GM23338 (cell line): ENCODE data around the gene ERN1. TPM values are rescaled to one million over a fixed set of nuclear protein-coding genes. Genes with fewer than 3 reads are reported as not detected.

ENCODE experiments used
- ATAC-seq: fragments of 200-7000 bp; cut with Tn5 transposase; 3 replicates; pipeline ENCODE4 v1.9.1; 2020
- DNase-seq: peaks from one replicate; pipeline ENCODE4 v3.0.0-alpha.2; 2015; ENCODE audit warnings: low spot score
- H2AFZ ChIP-seq: fragments of 200-600 bp; sonication (generic); 2 replicates; pipeline ENCODE4 v1.8.0; 2016; ENCODE audit warnings: antibody characterized with exemption, mild to moderate bottlenecking, moderate library complexity
- H3F3A ChIP-seq: fragments of 200-600 bp; sonication (generic); replicated peaks from 2 replicates; pipeline ENCODE4 v1.8.0; 2017; ENCODE audit warnings: antibody characterized with exemption, mixed run types, low read depth
- H3K27ac ChIP-seq: fragments of 200-600 bp; sonication (generic); 2 replicates; pipeline ENCODE4 v1.6.1; 2016; ENCODE audit warnings: low read depth
- H3K27me3 ChIP-seq: fragments of 200-600 bp; sonication (generic); 2 replicates; pipeline ENCODE4 v1.8.0; 2016; ENCODE audit warnings: mild to moderate bottlenecking, mixed run types, moderate library complexity; ENCODE audit not compliant: insufficient read depth
- H3K36me3 ChIP-seq: fragments of 200-600 bp; sonication (generic); 2 replicates; pipeline ENCODE4 v1.8.0; 2016; ENCODE audit warnings: mild to moderate bottlenecking; ENCODE audit not compliant: insufficient read depth
- H3K4me1 ChIP-seq: fragments of 200-600 bp; sonication (generic); 2 replicates; pipeline ENCODE4 v1.8.0; 2016; ENCODE audit warnings: mild to moderate bottlenecking, moderate library complexity; ENCODE audit not compliant: insufficient read depth
- H3K4me2 ChIP-seq: fragments of 200-600 bp; sonication (generic); 2 replicates; pipeline ENCODE4 v1.7.1; 2017; ENCODE audit warnings: mixed run types
- H3K4me3 ChIP-seq: fragments of 200-600 bp; sonication (generic); 2 replicates; pipeline ENCODE4 v1.6.1; 2016; ENCODE audit warnings: mixed run types
- H3K79me2 ChIP-seq: fragments of 200-600 bp; sonication (generic); replicated peaks from 2 replicates; pipeline ENCODE4 v1.8.0; 2017; ENCODE audit warnings: mild to moderate bottlenecking; ENCODE audit not compliant: insufficient read depth
- H3K9me2 ChIP-seq: fragments of 200-600 bp; sonication (generic); 2 replicates; pipeline ENCODE4 v1.8.0; 2017; ENCODE audit not compliant: insufficient read depth
- H4K20me1 ChIP-seq: fragments of 200-600 bp; sonication (generic); replicated peaks from 2 replicates; pipeline ENCODE4 v1.8.0; 2017; ENCODE audit warnings: mild to moderate bottlenecking; ENCODE audit not compliant: insufficient read depth
- H3K27ac Mint-ChIP-seq: 2 replicates; pipeline ENCODE4 v1.8.0; 2020; ENCODE audit warnings: inconsistent platforms, mild to moderate bottlenecking, moderate library complexity, mixed read lengths
- H3K27me3 Mint-ChIP-seq: 3 replicates; pipeline ENCODE4 v1.8.0; 2022; ENCODE audit warnings: low read depth, mild to moderate bottlenecking, moderate library complexity, mixed read lengths, inconsistent platforms; ENCODE audit not compliant: insufficient read depth, poor library complexity
- H3K36me3 Mint-ChIP-seq: 3 replicates; pipeline ENCODE4 v1.8.0; 2021; ENCODE audit warnings: low read depth, mild to moderate bottlenecking, inconsistent platforms, moderate library complexity, mixed read lengths
- H3K4me1 Mint-ChIP-seq: 3 replicates; pipeline ENCODE4 v1.8.0; 2020; ENCODE audit warnings: mild to moderate bottlenecking, inconsistent platforms, mixed read lengths
- H3K4me3 Mint-ChIP-seq: 3 replicates; pipeline ENCODE4 v1.8.0; 2021; ENCODE audit warnings: moderate library complexity, mild to moderate bottlenecking, inconsistent platforms, mixed read lengths
- H3K9me3 Mint-ChIP-seq: 3 replicates; pipeline ENCODE4 v1.8.0; 2020; ENCODE audit warnings: moderate library complexity, mild to moderate bottlenecking, inconsistent platforms, mixed read lengths
- CREB1 ChIP-seq: fragments of 250-450 bp; sonication (Bioruptor Pico); IDR thresholded peaks from 2 replicates; pipeline ENCODE4 v1.5.0; 2020; ENCODE audit warnings: low read depth, mild to moderate bottlenecking, moderate library complexity
- EZH2 ChIP-seq: fragments of 200-600 bp; sonication (generic); IDR thresholded peaks from one replicate; pipeline ENCODE4 v1.8.0; 2017; ENCODE audit warnings: antibody characterized with exemption, mild to moderate bottlenecking, low read depth; ENCODE audit not compliant: unreplicated experiment
- EZH2phosphoT487 ChIP-seq: fragments of 200-600 bp; sonication (generic); IDR thresholded peaks from one replicate; pipeline ENCODE4 v1.8.1; 2018; ENCODE audit warnings: antibody characterized with exemption; ENCODE audit not compliant: unreplicated experiment
- JUNB ChIP-seq: IDR thresholded peaks from one replicate; pipeline ENCODE4 v1.6.1; 2016; ENCODE audit warnings: antibody characterized with exemption; ENCODE audit not compliant: unreplicated experiment
- NANOG ChIP-seq: IDR thresholded peaks from 2 replicates; pipeline ENCODE4 v1.6.1; 2016; ENCODE audit warnings: antibody characterized with exemption, borderline replicate concordance
- POLR2AphosphoS5 ChIP-seq: IDR thresholded peaks from 2 replicates; pipeline ENCODE4 v1.6.1; 2016; ENCODE audit warnings: antibody characterized with exemption, low read depth
- STAT1 ChIP-seq: IDR thresholded peaks from one replicate; pipeline ENCODE4 v1.6.1; 2016; ENCODE audit warnings: antibody characterized with exemption; ENCODE audit not compliant: unreplicated experiment
- ZNF331 ChIP-seq: fragments of 250-450 bp; sonication (Bioruptor Pico); IDR thresholded peaks from 2 replicates; pipeline ENCODE4 v1.5.0; 2020; ENCODE audit warnings: low read depth, mild to moderate bottlenecking, moderate library complexity
- polyA plus RNA-seq: library from polyadenylated mRNA; unstranded; fragments of >200 nt; fragmentation: Nextera tagmentation; extraction: Ambion mirVana; gene quantifications from 2 replicates; pipeline ENCODE4 v1.2.1, GENCODE V29; 2016
- total RNA-seq: library from RNA; depleted of rRNA; stranded (reverse); fragments of >200 nt; shearing (Covaris generic); gene quantifications from 2 replicates; pipeline ENCODE4 v1.2.3, GENCODE V29; 2014
- TF ChIP-seq, protein P1 (sequence below), 2 experiments: fragments of 200-600 bp in 1 of 2; sonication (generic) in 1 of 2; conservative IDR thresholded peaks; 2 replicates each; pipeline versions ENCODE4 v1.5.1 to v1.6.1; 2016 to 2017; ENCODE audit warnings: antibody characterized with exemption in 2 of 2, low read depth in 2 of 2, mild to moderate bottlenecking in 2 of 2, moderate library complexity in 1 of 2
- TF ChIP-seq, protein P2 (sequence below): IDR thresholded peaks from one replicate; pipeline ENCODE4 v1.6.1; 2018; ENCODE audit warnings: antibody characterized with exemption; ENCODE audit not compliant: unreplicated experiment
- TF ChIP-seq, protein P3 (sequence below): fragments of 250-450 bp; sonication (Bioruptor Pico); IDR thresholded peaks from 2 replicates; pipeline ENCODE4 v1.5.0; 2020; ENCODE audit warnings: mild to moderate bottlenecking, moderate library complexity
- TF ChIP-seq, protein P4 (sequence below): IDR thresholded peaks from 2 replicates; pipeline ENCODE4 v1.6.1; 2016; ENCODE audit warnings: antibody characterized with exemption

Gene ERN1
- total and polyA plus RNA-seq, 2 experiments from 2014 or later, result 5.9 to 7.5 TPM

GRCh38 chr17:64045176-64045575 is 84.8 kb downstream of the ERN1 start:
- Histone ChIP-seq H3F3A (no peaks in the 10 kb centered on the region), H3K27me3 (no peaks in the 10 kb centered on the region), H2AFZ (no peak overlapping the region), H3K79me2 (no peaks in the 10 kb centered on the region), H3K9me2 (no peaks in the 10 kb centered on the region), H3K4me3 (no peak overlapping the region), H4K20me1 (no peaks in the 10 kb centered on the region), H3K4me2 (no peak overlapping the region), H3K27ac (no peak overlapping the region), H3K36me3 (no peaks in the 10 kb centered on the region), H3K4me1 (no peaks in the 10 kb centered on the region)
- H3K9me3 Mint-ChIP-seq, result no peaks in the 10 kb centered on the region
- H3K27me3 Mint-ChIP-seq, result peaks cover 9% of the 10 kb centered on the region
- no peak overlapping the region for H3K27ac Mint-ChIP-seq
- peaks cover 7% of the 10 kb centered on the region; the same call in 2 of the 3 replicates for H3K4me1 Mint-ChIP-seq
- no peak overlapping the region for H3K4me3 Mint-ChIP-seq
- no peak for ATAC-seq
- TF ChIP-seq JUNB (no peak), STAT1 (no peak), EZH2phosphoT487 (no peak), NANOG (no peak), CREB1 (CRISPR knock-in tag) (no peak), EZH2 (no peak), POLR2AphosphoS5 (no peak), ZNF331 (CRISPR knock-in tag) (no peak)
- TF ChIP-seq, protein P1, sequence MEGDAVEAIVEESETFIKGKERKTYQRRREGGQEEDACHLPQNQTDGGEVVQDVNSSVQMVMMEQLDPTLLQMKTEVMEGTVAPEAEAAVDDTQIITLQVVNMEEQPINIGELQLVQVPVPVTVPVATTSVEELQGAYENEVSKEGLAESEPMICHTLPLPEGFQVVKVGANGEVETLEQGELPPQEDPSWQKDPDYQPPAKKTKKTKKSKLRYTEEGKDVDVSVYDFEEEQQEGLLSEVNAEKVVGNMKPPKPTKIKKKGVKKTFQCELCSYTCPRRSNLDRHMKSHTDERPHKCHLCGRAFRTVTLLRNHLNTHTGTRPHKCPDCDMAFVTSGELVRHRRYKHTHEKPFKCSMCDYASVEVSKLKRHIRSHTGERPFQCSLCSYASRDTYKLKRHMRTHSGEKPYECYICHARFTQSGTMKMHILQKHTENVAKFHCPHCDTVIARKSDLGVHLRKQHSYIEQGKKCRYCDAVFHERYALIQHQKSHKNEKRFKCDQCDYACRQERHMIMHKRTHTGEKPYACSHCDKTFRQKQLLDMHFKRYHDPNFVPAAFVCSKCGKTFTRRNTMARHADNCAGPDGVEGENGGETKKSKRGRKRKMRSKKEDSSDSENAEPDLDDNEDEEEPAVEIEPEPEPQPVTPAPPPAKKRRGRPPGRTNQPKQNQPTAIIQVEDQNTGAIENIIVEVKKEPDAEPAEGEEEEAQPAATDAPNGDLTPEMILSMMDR (conservative IDR thresholded peaks at IDR 0.05; ENCODE audit: low read depth in 2 of 2), result no peak
- TF ChIP-seq, protein P2, sequence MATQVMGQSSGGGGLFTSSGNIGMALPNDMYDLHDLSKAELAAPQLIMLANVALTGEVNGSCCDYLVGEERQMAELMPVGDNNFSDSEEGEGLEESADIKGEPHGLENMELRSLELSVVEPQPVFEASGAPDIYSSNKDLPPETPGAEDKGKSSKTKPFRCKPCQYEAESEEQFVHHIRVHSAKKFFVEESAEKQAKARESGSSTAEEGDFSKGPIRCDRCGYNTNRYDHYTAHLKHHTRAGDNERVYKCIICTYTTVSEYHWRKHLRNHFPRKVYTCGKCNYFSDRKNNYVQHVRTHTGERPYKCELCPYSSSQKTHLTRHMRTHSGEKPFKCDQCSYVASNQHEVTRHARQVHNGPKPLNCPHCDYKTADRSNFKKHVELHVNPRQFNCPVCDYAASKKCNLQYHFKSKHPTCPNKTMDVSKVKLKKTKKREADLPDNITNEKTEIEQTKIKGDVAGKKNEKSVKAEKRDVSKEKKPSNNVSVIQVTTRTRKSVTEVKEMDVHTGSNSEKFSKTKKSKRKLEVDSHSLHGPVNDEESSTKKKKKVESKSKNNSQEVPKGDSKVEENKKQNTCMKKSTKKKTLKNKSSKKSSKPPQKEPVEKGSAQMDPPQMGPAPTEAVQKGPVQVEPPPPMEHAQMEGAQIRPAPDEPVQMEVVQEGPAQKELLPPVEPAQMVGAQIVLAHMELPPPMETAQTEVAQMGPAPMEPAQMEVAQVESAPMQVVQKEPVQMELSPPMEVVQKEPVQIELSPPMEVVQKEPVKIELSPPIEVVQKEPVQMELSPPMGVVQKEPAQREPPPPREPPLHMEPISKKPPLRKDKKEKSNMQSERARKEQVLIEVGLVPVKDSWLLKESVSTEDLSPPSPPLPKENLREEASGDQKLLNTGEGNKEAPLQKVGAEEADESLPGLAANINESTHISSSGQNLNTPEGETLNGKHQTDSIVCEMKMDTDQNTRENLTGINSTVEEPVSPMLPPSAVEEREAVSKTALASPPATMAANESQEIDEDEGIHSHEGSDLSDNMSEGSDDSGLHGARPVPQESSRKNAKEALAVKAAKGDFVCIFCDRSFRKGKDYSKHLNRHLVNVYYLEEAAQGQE, result no peak
- TF ChIP-seq, protein P3, sequence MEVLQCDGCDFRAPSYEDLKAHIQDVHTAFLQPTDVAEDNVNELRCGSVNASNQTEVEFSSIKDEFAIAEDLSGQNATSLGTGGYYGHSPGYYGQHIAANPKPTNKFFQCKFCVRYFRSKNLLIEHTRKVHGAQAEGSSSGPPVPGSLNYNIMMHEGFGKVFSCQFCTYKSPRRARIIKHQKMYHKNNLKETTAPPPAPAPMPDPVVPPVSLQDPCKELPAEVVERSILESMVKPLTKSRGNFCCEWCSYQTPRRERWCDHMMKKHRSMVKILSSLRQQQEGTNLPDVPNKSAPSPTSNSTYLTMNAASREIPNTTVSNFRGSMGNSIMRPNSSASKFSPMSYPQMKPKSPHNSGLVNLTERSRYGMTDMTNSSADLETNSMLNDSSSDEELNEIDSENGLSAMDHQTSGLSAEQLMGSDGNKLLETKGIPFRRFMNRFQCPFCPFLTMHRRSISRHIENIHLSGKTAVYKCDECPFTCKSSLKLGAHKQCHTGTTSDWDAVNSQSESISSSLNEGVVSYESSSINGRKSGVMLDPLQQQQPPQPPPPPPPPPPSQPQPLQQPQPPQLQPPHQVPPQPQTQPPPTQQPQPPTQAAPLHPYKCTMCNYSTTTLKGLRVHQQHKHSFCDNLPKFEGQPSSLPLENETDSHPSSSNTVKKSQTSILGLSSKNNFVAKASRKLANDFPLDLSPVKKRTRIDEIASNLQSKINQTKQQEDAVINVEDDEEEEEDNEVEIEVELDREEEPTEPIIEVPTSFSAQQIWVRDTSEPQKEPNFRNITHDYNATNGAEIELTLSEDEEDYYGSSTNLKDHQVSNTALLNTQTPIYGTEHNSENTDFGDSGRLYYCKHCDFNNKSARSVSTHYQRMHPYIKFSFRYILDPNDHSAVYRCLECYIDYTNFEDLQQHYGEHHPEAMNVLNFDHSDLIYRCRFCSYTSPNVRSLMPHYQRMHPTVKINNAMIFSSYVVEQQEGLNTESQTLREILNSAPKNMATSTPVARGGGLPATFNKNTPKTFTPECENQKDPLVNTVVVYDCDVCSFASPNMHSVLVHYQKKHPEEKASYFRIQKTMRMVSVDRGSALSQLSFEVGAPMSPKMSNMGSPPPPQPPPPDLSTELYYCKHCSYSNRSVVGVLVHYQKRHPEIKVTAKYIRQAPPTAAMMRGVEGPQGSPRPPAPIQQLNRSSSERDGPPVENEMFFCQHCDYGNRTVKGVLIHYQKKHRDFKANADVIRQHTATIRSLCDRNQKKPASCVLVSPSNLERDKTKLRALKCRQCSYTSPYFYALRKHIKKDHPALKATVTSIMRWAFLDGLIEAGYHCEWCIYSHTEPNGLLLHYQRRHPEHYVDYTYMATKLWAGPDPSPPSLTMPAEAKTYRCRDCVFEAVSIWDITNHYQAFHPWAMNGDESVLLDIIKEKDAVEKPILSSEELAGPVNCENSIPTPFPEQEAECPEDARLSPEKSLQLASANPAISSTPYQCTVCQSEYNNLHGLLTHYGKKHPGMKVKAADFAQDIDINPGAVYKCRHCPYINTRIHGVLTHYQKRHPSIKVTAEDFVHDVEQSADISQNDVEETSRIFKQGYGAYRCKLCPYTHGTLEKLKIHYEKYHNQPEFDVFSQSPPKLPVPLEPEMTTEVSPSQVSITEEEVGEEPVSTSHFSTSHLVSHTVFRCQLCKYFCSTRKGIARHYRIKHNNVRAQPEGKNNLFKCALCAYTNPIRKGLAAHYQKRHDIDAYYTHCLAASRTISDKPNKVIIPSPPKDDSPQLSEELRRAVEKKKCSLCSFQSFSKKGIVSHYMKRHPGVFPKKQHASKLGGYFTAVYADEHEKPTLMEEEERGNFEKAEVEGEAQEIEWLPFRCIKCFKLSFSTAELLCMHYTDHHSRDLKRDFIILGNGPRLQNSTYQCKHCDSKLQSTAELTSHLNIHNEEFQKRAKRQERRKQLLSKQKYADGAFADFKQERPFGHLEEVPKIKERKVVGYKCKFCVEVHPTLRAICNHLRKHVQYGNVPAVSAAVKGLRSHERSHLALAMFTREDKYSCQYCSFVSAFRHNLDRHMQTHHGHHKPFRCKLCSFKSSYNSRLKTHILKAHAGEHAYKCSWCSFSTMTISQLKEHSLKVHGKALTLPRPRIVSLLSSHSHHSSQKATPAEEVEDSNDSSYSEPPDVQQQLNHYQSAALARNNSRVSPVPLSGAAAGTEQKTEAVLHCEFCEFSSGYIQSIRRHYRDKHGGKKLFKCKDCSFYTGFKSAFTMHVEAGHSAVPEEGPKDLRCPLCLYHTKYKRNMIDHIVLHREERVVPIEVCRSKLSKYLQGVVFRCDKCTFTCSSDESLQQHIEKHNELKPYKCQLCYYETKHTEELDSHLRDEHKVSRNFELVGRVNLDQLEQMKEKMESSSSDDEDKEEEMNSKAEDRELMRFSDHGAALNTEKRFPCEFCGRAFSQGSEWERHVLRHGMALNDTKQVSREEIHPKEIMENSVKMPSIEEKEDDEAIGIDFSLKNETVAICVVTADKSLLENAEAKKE (CRISPR knock-in tag), result no peak
- TF ChIP-seq, protein P4, sequence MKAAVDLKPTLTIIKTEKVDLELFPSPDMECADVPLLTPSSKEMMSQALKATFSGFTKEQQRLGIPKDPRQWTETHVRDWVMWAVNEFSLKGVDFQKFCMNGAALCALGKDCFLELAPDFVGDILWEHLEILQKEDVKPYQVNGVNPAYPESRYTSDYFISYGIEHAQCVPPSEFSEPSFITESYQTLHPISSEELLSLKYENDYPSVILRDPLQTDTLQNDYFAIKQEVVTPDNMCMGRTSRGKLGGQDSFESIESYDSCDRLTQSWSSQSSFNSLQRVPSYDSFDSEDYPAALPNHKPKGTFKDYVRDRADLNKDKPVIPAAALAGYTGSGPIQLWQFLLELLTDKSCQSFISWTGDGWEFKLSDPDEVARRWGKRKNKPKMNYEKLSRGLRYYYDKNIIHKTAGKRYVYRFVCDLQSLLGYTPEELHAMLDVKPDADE, result no peak
- DNase-seq, result no peak
- H3K36me3 Mint-ChIP-seq, result no peaks in the 10 kb centered on the region
